Small intestine (tissue), 7 donors: ENCODE data around the gene LARGE1. TPM values are rescaled to one million over a fixed set of nuclear protein-coding genes. Genes with fewer than 3 reads are reported as not detected.

Source experiments
- DNase-seq, 2 donors: peaks; one replicate each; pipeline versions ENCODE4 v3.0.0 to v3.0.0-alpha.2; 2013
- FAIRE-seq: peaks from 2 replicates; lab custom pipeline; 2012; peaks lifted over from hg19 to GRCh38; lab: Jason Lieb, UNC
- H3K27ac ChIP-seq, 3 donors: one replicate each; pipeline ENCODE4 v1.5.1; 2013; ENCODE audit warnings: low read length in 2 of 3, mild to moderate bottlenecking in 2 of 3, control low read depth in 1 of 3, inconsistent platforms in 1 of 3, low read depth in 1 of 3, moderate library complexity in 1 of 3
- H3K27me3 ChIP-seq, 3 donors: one replicate each; pipeline ENCODE4 v1.6.1; 2013; ENCODE audit warnings: low read length in 3 of 3, inconsistent platforms in 1 of 3; ENCODE audit not compliant: control insufficient read depth in 3 of 3, insufficient read depth in 3 of 3
- H3K36me3 ChIP-seq, 3 donors: one replicate each; pipeline ENCODE4 v1.6.1; 2013; ENCODE audit warnings: low read length in 3 of 3, inconsistent platforms in 1 of 3, low read depth in 1 of 3, mild to moderate bottlenecking in 1 of 3, moderate library complexity in 1 of 3; ENCODE audit not compliant: control insufficient read depth in 3 of 3, insufficient read depth in 2 of 3
- H3K4me1 ChIP-seq, 3 donors: one replicate each; pipeline ENCODE4 v1.6.1; 2013; ENCODE audit warnings: low read length in 2 of 3, inconsistent platforms in 1 of 3, low read depth in 1 of 3, mild to moderate bottlenecking in 1 of 3, moderate library complexity in 1 of 3; ENCODE audit not compliant: control insufficient read depth in 3 of 3, insufficient read depth in 2 of 3
- H3K4me3 ChIP-seq, 3 donors: one replicate each; pipeline ENCODE4 v1.5.1; 2013; ENCODE audit warnings: low read length in 3 of 3, control low read depth in 1 of 3, inconsistent platforms in 1 of 3, low read depth in 1 of 3, mild to moderate bottlenecking in 1 of 3, moderate library complexity in 1 of 3
- H3K9me3 ChIP-seq, 2 donors: one replicate each; pipeline ENCODE4 v1.6.1; 2013; ENCODE audit warnings: low read depth in 1 of 2, low read length in 1 of 2; ENCODE audit not compliant: control insufficient read depth in 2 of 2, insufficient read depth in 1 of 2
- WGBS, 3 donors: extraction: QIAGEN DNeasy Blood & Tissue Kit; methylation state at CpG; one replicate each; pipeline ENCODE4 v1.1.7; 2013; 5-methylcytosine and 5-hydroxymethylcytosine counted together
- polyA plus RNA-seq, 4 donors: library from polyadenylated mRNA; stranded (reverse) in 3 of 4; unstranded in 1 of 4; fragments of 200-250 nt in 3 of 4; fragments of 120-200 nt in 1 of 4; gene quantifications; one replicate each; pipeline versions ENCODE4 v1.2.1 to v1.2.3, GENCODE V29; 2013
- donor health status: healthy with polysubstance abuse.
- donor health status: control.
- donor health status: control.
- donor health status: Bipolar disorder and iron deficiency.
- donor health status: healthy.

The LARGE1 gene
- polyA plus RNA-seq, 4 donors = 5.1 to 18.8 (median 8.0) TPM

DNA sequence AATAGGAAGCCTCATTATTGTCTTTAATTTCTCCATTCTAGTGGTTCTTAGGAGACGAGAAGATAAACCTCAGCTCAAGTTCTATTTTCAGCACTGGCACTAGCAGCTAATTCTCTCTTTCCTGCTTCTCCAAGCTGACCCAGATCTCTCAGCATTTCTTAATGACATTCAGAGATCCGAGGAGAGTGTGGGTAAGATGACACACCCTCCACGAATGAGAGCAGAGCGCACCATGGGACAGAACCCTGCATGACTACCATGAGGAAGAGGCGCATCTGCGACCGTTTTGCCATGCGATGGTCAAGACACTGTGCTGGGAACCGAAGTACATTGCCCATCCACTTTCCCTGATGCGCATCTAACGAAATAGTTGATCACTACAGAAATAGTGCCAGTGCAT, 241.8 kb downstream of the LARGE1 start:
- Histone ChIP-seq H3K4me1 (no peaks in the 10 kb centered on the region), H3K36me3 (no peaks in the 10 kb centered on the region), H3K27me3 (no peaks in the 10 kb centered on the region), H3K9me3 (peaks cover 0 to 4% of the 10 kb centered on the region in 2 donors), H3K27ac (no peak overlapping the region), H3K4me3 (no peak overlapping the region)
- WGBS, 3 donors = 87 to 90% (median 88%) methylated on average over 11 of the region's 11 CpGs
- no peak for DNase-seq
- no peak for FAIRE-seq

DNA sequence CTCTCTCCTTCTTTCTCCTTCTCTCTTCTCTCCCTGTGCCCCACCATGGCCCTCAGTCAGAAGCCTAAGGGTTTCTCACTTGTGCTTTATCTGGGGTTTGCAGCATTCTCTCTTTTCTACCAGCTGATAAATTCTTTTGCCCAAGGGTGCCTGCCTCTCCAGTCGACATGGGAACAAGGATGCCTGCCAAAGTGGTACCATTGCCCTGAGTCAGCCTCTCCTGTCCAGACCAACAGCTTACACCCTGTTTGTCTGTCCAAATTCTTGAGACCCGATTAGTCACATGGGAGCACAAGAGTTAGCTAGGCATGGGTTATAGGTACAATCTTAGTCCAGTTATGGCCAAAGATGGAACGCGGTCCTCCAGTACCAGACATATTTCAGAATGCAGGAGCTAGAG, 242.7 kb downstream of the LARGE1 start:
- Histone ChIP-seq H3K27me3 (no peaks in the 10 kb centered on the region), H3K36me3 (no peaks in the 10 kb centered on the region), H3K27ac (no peak overlapping the region), H3K4me3 (no peak overlapping the region), H3K4me1 (no peaks in the 10 kb centered on the region), H3K9me3 (no peaks in the 10 kb centered on the region)
- DNase-seq (no peak), FAIRE-seq (no peak)
- WGBS, 3 donors = 66 to 73% (median 69%) methylated on average over 4 of the region's 4 CpGs

DNA sequence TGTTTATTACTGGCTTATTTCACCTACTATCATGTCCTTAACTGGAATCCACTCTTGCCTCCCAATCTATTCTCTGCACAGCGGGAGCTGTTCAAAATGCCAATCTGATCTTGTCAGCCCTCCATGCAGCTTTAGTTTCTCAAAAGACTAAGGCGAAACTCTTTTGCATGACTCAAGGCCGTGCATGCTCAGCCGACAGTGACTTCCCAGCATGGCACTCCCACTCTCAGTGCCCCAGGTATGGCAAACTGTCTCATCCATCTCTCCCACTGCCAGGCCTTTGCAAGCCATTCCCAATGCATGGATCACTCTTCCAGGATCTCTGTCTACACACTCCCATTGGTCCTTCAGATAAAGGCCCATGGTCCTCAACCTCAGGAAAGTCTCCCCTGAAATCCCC, 245.9 kb downstream of the LARGE1 start:
- FAIRE-seq = no peak
- Histone ChIP-seq H3K36me3 (no peaks in the 10 kb centered on the region), H3K27me3 (no peaks in the 10 kb centered on the region), H3K4me1 (no peaks in the 10 kb centered on the region), H3K27ac (no peak overlapping the region), H3K9me3 (no peaks in the 10 kb centered on the region), H3K4me3 (no peak overlapping the region)
- 70 to 84% (median 74%) methylated on average over 4 of the region's 4 CpGs for WGBS, 3 donors
- no peak for DNase-seq

DNA sequence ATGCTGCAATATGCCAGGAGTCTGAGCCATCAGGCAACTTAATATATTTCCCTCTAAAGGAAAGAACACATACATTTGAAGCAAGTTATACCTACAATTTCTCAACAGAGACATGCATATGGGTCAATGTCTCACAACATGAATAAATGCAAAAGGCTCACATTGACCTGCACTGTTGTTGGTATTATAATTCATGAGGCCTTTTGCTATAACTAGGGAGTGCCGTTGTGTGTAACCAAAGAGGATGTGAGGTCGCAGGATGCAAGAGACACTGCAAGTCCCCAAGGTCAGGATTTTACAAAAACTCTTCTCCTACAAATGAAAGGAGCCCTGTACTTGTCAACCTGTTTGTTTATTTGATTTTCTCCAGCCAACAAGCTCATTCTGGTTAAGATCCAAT, 250.5 kb downstream of the LARGE1 start:
- FAIRE-seq (no peak), DNase-seq (no peak)
- Histone ChIP-seq H3K36me3 (no peaks in the 10 kb centered on the region), H3K9me3 (no peaks in the 10 kb centered on the region), H3K27ac (no peak overlapping the region), H3K27me3 (no peaks in the 10 kb centered on the region), H3K4me1 (no peaks in the 10 kb centered on the region), H3K4me3 (no peak overlapping the region)
- WGBS, 3 donors = 79 to 97% (median 88%) methylated on average over 2 of the region's 2 CpGs

DNA sequence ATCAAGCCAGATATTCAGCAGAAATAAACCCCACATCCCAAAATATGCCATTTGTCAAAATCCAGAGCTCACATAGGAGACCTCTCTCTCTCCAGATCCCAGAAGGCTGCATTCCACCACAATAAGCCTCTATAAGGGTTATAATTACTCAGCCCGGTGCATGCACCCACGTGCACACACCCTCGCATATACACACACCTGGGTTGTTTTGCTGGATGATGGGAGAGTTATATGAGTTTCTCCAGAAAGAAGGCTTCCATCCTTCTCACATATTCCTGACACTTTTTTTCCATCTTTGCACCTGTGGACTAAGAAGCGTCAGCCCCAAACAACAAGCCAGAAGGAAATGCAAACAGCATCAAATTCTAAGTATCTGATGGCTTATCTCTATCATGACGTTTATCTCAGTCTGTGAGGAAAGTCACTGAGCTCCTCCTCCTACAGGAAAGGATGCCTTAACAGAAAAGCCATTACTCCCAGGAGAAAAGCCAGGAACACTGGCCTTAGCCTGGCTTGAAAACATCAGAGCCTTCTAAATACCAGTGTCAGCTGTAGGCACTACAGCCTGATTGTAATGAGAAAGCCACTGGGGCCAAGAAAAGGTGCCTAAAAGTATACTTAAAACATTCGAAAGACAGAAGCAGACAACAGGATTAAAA, 253.2 kb downstream of the LARGE1 start:
- H3K4me3 ChIP-seq = no peak overlapping the region
- FAIRE-seq = no peak
- no peaks in the 10 kb centered on the region for H3K36me3 ChIP-seq
- no peaks in the 10 kb centered on the region for H3K4me1 ChIP-seq
- DNase-seq = peak; percentile 5 to 12
- no peaks in the 10 kb centered on the region for H3K27me3 ChIP-seq
- no peaks in the 10 kb centered on the region for H3K9me3 ChIP-seq
- H3K27ac ChIP-seq = no peak overlapping the region
- 22 to 42% (median 37%) methylated on average over 6 of the region's 6 CpGs for WGBS, 3 donors

DNA sequence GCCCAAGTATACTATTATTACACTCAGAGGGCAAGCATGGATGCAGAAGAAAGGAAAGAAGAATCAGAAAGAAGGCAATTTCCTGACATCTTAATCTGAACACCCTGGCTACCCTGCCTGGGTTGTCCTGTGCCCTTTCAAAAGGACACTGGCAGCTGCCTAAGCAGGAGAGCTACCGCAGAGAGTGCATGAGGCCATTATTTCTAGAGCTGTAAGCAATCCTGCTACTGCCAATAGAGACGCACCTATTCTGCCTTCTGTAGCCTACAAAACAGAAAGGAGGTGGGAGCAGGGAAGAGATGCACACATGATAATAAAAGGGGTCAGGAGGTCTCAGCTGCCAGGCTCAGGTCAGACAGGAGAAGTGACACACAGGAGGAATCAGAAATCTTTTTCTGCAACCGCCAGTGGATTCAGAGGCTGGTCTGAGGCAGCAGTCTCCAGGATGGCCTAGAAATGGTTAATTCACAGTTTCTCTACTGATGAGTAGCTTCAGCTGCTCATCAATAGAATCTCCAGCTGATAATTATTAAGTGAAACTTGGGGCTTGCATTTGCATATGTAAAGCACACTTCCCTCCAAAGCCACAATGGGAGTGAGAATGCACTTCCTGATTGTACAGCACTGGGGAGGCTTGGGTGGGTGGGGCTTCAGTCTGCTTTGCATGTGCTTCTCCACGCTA, 253.9 kb downstream of the LARGE1 start:
- peak in 1 of 2 donors; percentile 19 for DNase-seq
- H3K27ac ChIP-seq = no peak overlapping the region
- H3K9me3 ChIP-seq = no peaks in the 10 kb centered on the region
- no peaks in the 10 kb centered on the region for H3K4me1 ChIP-seq
- no peak for FAIRE-seq
- no peaks in the 10 kb centered on the region for H3K27me3 ChIP-seq
- no peak overlapping the region for H3K4me3 ChIP-seq
- 73 to 75% (median 73%) methylated on average over 4 of the region's 4 CpGs for WGBS, 3 donors
- H3K36me3 ChIP-seq = no peaks in the 10 kb centered on the region

DNA sequence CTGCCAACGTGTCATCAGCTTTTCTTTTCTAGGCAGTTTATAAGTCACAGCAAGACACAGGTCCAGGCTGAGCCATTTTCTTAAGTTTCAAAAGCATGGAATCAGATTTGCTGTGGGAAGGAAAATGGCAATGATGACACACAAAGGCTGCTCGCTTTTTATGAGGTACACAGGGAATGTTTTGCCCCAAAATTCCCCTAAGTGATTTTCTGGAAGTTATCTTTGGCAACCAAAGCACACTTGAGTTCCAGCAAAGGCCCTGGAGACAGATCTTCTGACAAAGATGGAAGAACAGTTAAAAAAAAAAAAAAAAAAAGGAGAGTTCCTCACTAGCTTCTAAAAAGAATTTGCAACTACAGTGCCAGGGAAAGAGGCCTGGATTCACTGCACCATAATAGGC, 260.8 kb downstream of the LARGE1 start:
- peak overlapping the region in 1 of 3 donors; percentile 19 for H3K27ac ChIP-seq
- DNase-seq (no peak), FAIRE-seq (no peak)
- H3K9me3 ChIP-seq = peaks cover 0 to 13% of the 10 kb centered on the region in 2 donors
- 67 to 92% (median 76%) methylated on average over 2 of the region's 2 CpGs for WGBS, 3 donors
- no peaks in the 10 kb centered on the region for H3K36me3 ChIP-seq
- no peak overlapping the region for H3K4me3 ChIP-seq
- no peaks in the 10 kb centered on the region for H3K27me3 ChIP-seq
- H3K4me1 ChIP-seq = peaks cover 0 to 7% (median 0%) of the 10 kb centered on the region in 3 donors

DNA sequence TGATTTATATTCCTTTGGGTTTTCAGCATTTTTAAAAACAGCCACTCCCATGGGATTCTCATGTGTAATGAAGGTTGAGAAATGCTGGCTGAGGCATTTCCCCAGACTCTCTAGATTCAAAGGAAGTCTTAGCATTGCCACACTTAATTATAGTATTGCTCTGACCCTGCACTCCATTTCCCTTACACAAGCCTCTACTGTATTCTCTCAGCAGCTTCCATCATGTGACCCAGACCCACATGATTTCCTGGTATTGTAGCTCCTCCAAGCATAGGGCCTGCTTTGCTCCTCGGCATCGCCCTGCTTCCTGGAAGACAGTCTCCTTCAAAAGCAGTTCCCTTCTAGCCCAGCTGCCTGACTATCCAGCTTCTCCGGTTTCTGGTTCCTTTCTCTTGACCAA, 261.5 kb downstream of the LARGE1 start:
- H3K4me1 ChIP-seq = peaks cover 0 to 13% (median 0%) of the 10 kb centered on the region in 3 donors
- WGBS, 3 donors = 43 to 89% (median 73%) methylated on average over 3 of the region's 3 CpGs
- H3K27me3 ChIP-seq = no peaks in the 10 kb centered on the region
- peak in 1 of 2 donors; percentile 80 for DNase-seq
- FAIRE-seq = no peak
- peak overlapping the region in 2 of 3 donors; percentile 40 to 45 for H3K27ac ChIP-seq
- no peak overlapping the region for H3K4me3 ChIP-seq
- H3K9me3 ChIP-seq = peaks cover 0 to 13% of the 10 kb centered on the region in 2 donors
- no peaks in the 10 kb centered on the region for H3K36me3 ChIP-seq
